H1 (cell line): ENCODE results near the gene TBCEL. TPM values are rescaled to one million over a fixed set of nuclear protein-coding genes. Genes with fewer than 3 reads are reported as not detected.

Experiments
- CTCF ChIA-PET: fragments of 300-600 bp; sonication (Branson Sonifier 250); formaldehyde crosslinking; loops from one replicate; lab custom pipeline; 2021; ENCODE audit not compliant: partially characterized antibody; lab: Charles Lee
- POLR2A ChIA-PET: fragments of 300-600 bp; sonication (Branson Sonifier 250); formaldehyde crosslinking; loops from one replicate; lab custom pipeline; 2021; ENCODE audit warnings: inconsistent platforms; ENCODE audit not compliant: partially characterized antibody; lab: Charles Lee
- DNase-seq, 2 experiments: peaks; one replicate each; pipeline versions ENCODE4 v3.0.0 to v3.0.0-alpha.2; 2010 to 2022; ENCODE audit warnings: low spot score in 2 of 2, low read depth in 1 of 2, mixed read lengths in 1 of 2
- FAIRE-seq: peaks from 2 replicates; lab custom pipeline; 2011; peaks lifted over from hg19 to GRCh38; lab: Jason Lieb, UNC
- H2AFZ ChIP-seq: 2 replicates; pipeline ENCODE4 v1.8.1; 2012; ENCODE audit warnings: low read length, inconsistent platforms
- H2AK5ac ChIP-seq: 2 replicates; pipeline ENCODE4 v1.6.1; 2013; ENCODE audit warnings: low read depth, low read length
- H2BK120ac ChIP-seq: replicated peaks from 2 replicates; pipeline ENCODE3; 2013; ENCODE audit warnings: low read depth, low read length, inconsistent platforms
- H2BK12ac ChIP-seq: 2 replicates; pipeline ENCODE4 v1.6.1; 2013; ENCODE audit warnings: low read depth, low read length
- H2BK15ac ChIP-seq: 2 replicates; pipeline ENCODE4 v1.6.1; 2013; ENCODE audit warnings: low read length
- H2BK20ac ChIP-seq: 2 replicates; pipeline ENCODE4 v1.6.1; 2013; ENCODE audit warnings: low read length
- H2BK5ac ChIP-seq: 2 replicates; pipeline ENCODE4 v1.6.1; 2013; ENCODE audit warnings: low read depth, low read length
- H3K14ac ChIP-seq: 2 replicates; pipeline ENCODE4 v1.6.1; 2013; ENCODE audit warnings: inconsistent platforms; ENCODE audit not compliant: insufficient read length
- H3K18ac ChIP-seq: 2 replicates; pipeline ENCODE4 v1.6.1; 2013; ENCODE audit warnings: low read length; ENCODE audit errors: extremely low read depth
- H3K23ac ChIP-seq: 2 replicates; pipeline ENCODE4 v1.6.1; 2013; ENCODE audit warnings: inconsistent platforms; ENCODE audit not compliant: insufficient read length
- H3K23me2 ChIP-seq: 2 replicates; pipeline ENCODE4 v1.6.1; 2013; ENCODE audit warnings: low read depth, low read length
- H3K27ac ChIP-seq: 2 replicates; pipeline ENCODE4 v1.6.1; 2011; ENCODE audit warnings: low read depth, low read length, inconsistent platforms
- H3K27me3 ChIP-seq, 4 experiments: replicated peaks in 1 of 4; 1 replicate in 1 of 4; 2 replicates in 3 of 4; pipeline versions ENCODE4 v1.6.1 to v1.8.1; 2011 to 2013; ENCODE audit warnings: low read length in 3 of 4, mild to moderate bottlenecking in 3 of 4, inconsistent platforms in 2 of 4, mixed read lengths in 2 of 4, moderate library complexity in 1 of 4; ENCODE audit not compliant: control insufficient read depth in 3 of 4, insufficient read depth in 3 of 4; ENCODE audit errors: extremely low read depth in 1 of 4
- H3K36me3 ChIP-seq, 4 experiments: 2 replicates each; pipeline versions ENCODE4 v1.6.1 to v1.8.1; 2011 to 2013; ENCODE audit warnings: mild to moderate bottlenecking in 4 of 4, low read length in 3 of 4, moderate library complexity in 2 of 4, control low read depth in 1 of 4, inconsistent platforms in 1 of 4; ENCODE audit not compliant: insufficient read depth in 4 of 4, control insufficient read depth in 2 of 4
- H3K4ac ChIP-seq: replicated peaks from 2 replicates; pipeline ENCODE3; 2013; ENCODE audit warnings: low read length, low read depth, mixed read lengths, inconsistent platforms; ENCODE audit not compliant: insufficient read length
- H3K4me1 ChIP-seq, 4 experiments: replicated peaks in 1 of 4; 1 replicate in 1 of 4; 2 replicates in 3 of 4; pipeline versions ENCODE4 v1.6.1 to v1.8.1; 2011 to 2013; ENCODE audit warnings: low read length in 3 of 4, inconsistent platforms in 2 of 4, mixed read lengths in 1 of 4; ENCODE audit not compliant: insufficient read depth in 4 of 4, control insufficient read depth in 3 of 4
- H3K4me2 ChIP-seq, 2 experiments: 2 replicates each; pipeline versions ENCODE4 v1.6.1 to v1.8.1; 2011 to 2013; ENCODE audit warnings: low read depth in 2 of 2, low read length in 2 of 2, control low read depth in 1 of 2, inconsistent platforms in 1 of 2, mild to moderate bottlenecking in 1 of 2; ENCODE audit not compliant: insufficient read depth in 1 of 2
- H3K4me3 ChIP-seq, 4 experiments: fragments of 200-600, 300-600 bp in 1 of 4; sonication (generic), shearing (Covaris generic), sonication (Bioruptor Twin) in 1 of 4; 2 replicates each; pipeline versions ENCODE4 v1.5.1 to v1.8.1; 2011 to 2016; ENCODE audit warnings: low read length in 4 of 4, low read depth in 3 of 4, control low read depth in 2 of 4, inconsistent platforms in 2 of 4, mild to moderate bottlenecking in 2 of 4, mixed read lengths in 1 of 4, moderate library complexity in 1 of 4; ENCODE audit not compliant: insufficient read depth in 2 of 4; ENCODE audit errors: extremely low read depth in 1 of 4
- H3K56ac ChIP-seq: replicated peaks from 2 replicates; pipeline ENCODE3; 2013; ENCODE audit warnings: low read depth, mild to moderate bottlenecking, mixed read lengths, low read length, inconsistent platforms; ENCODE audit not compliant: insufficient read length
- H3K79me1 ChIP-seq: 2 replicates; pipeline ENCODE4 v1.6.1; 2013; ENCODE audit warnings: low read depth, low read length, control low read depth
- H3K79me2 ChIP-seq, 2 experiments: 2 replicates each; pipeline versions ENCODE4 v1.6.1 to v1.8.1; 2012 to 2013; ENCODE audit warnings: low read length in 2 of 2, mild to moderate bottlenecking in 2 of 2, inconsistent platforms in 1 of 2; ENCODE audit not compliant: insufficient read depth in 2 of 2, control insufficient read depth in 1 of 2
- H3K9ac ChIP-seq, 4 experiments: replicated peaks in 1 of 4; 1 replicate in 1 of 4; 2 replicates in 3 of 4; pipeline versions ENCODE4 v1.6.1 to v1.8.1; 2011 to 2013; ENCODE audit warnings: low read depth in 3 of 4, low read length in 3 of 4, control low read depth in 2 of 4, mild to moderate bottlenecking in 2 of 4, moderate library complexity in 2 of 4, inconsistent platforms in 1 of 4; ENCODE audit errors: extremely low read depth in 1 of 4
- H3K9me3 ChIP-seq, 2 experiments: 2 replicates each; pipeline versions ENCODE4 v1.6.1 to v1.8.1; 2012 to 2013; ENCODE audit warnings: mild to moderate bottlenecking in 2 of 2, moderate library complexity in 2 of 2, control low read depth in 1 of 2, inconsistent platforms in 1 of 2, low read depth in 1 of 2, low read length in 1 of 2, mixed read lengths in 1 of 2; ENCODE audit not compliant: insufficient read depth in 2 of 2
- H4K20me1 ChIP-seq, 2 experiments: replicated peaks in 1 of 2; 2 replicates each; pipeline versions ENCODE3 to v1.8.1; 2011 to 2013; ENCODE audit warnings: inconsistent platforms in 2 of 2, low read length in 2 of 2, mild to moderate bottlenecking in 1 of 2; ENCODE audit not compliant: insufficient read depth in 2 of 2, control insufficient read depth in 1 of 2
- H4K5ac ChIP-seq: 2 replicates; pipeline ENCODE4 v1.6.1; 2013; ENCODE audit warnings: low read length, low read depth, mixed read lengths, inconsistent platforms; ENCODE audit not compliant: insufficient read length
- H4K8ac ChIP-seq: 2 replicates; pipeline ENCODE4 v1.8.0; 2013; ENCODE audit warnings: mild to moderate bottlenecking, moderate library complexity, low read length, inconsistent platforms; ENCODE audit not compliant: insufficient read depth; ENCODE audit errors: extremely low read depth
- H4K91ac ChIP-seq: replicated peaks from 2 replicates; pipeline ENCODE3; 2013; ENCODE audit warnings: low read length, mixed read lengths, inconsistent platforms; ENCODE audit not compliant: insufficient read length
- ZNF274 ChIP-seq: IDR thresholded peaks from 2 replicates; pipeline ENCODE4 v1.7.0; 2012; ENCODE audit warnings: low read length, borderline replicate concordance; ENCODE audit errors: extremely low read depth
- WGBS, 2 experiments: shearing (Covaris generic) in 1 of 2; methylation state at CpG; one replicate each; pipeline versions ENCODE4 v1.1.6 to v1.1.7; 2013 to 2015; ENCODE audit warnings: low lambda C conversion rate in 2 of 2, mixed read lengths in 2 of 2, inconsistent platforms in 1 of 2, low coverage in 1 of 2, missing lambda C conversion rate in 1 of 2; ENCODE audit not compliant: insufficient replicate concordance in 2 of 2, insufficient coverage in 1 of 2, insufficient read length in 1 of 2; ENCODE audit errors: extremely low coverage in 1 of 2, missing lambda C conversion rate in 1 of 2; 5-methylcytosine and 5-hydroxymethylcytosine counted together
- polyA plus RNA-seq, 7 experiments: library from polyadenylated mRNA; depleted of rRNA in 3 of 7; stranded (reverse) in 5 of 7; unstranded in 2 of 7; fragments of >200 nt in 5 of 7; fragments of 200-250 nt in 2 of 7; gene quantifications; 1 replicate in 5 of 7; 2 replicates in 1 of 7; 4 replicates in 1 of 7; pipeline versions ENCODE4 v1.2.1 to v1.2.3, GENCODE V29; 2011 to 2013; ENCODE audit warnings: missing spikeins in 2 of 7, mixed read lengths in 2 of 7
- total RNA-seq: library from RNA; stranded (reverse); fragmentation: NEBNext Ultra II Directional; extraction: Animal tissue kit (Norgen Biotek cat#: 25700); gene quantifications from 2 replicates; pipeline ENCODE4 v1.2.1, GENCODE V29; 2021

TBCEL gene
- total and polyA plus RNA-seq, 2 of the 8 experiments (the other 6 are each of a cell fraction or from before 2014, with no cell fraction given): 3.9 to 16.0 TPM

- Histone ChIP-seq H2BK15ac (no peak overlapping the region), H3K36me3 (peaks cover 0 to 6% (median 1%) of the 10 kb centered on the region in 4 experiments; a peak in 4 of 8 replicates), H2BK20ac (no peak overlapping the region), H3K79me1 (no peaks in the 10 kb centered on the region), H3K4me3 (no peak overlapping the region), H3K4ac (no peak overlapping the region), H4K91ac (no peak overlapping the region), H4K20me1 (no peaks in the 10 kb centered on the region), H3K27me3 (no peaks in the 10 kb centered on the region), H3K27ac (no peak overlapping the region), H3K4me1 (peaks cover 0 to 4% (median 3%) of the 10 kb centered on the region in 4 experiments; a peak in 3 of 7 replicates), H3K18ac (no peak overlapping the region), H2BK120ac (no peak overlapping the region), H3K23me2 (no peaks in the 10 kb centered on the region), H3K9me3 (no peaks in the 10 kb centered on the region), H3K79me2 (no peaks in the 10 kb centered on the region), H3K4me2 (no peak overlapping the region), H4K8ac (no peak overlapping the region), H3K9ac (no peak overlapping the region), H2BK12ac (no peak overlapping the region), H3K56ac (no peak overlapping the region), H3K14ac (no peak overlapping the region), H2AFZ (no peak overlapping the region), H2BK5ac (no peak overlapping the region), H4K5ac (no peak overlapping the region), H2AK5ac (no peak overlapping the region), H3K23ac (no peak overlapping the region)
- FAIRE-seq (no peak), DNase-seq (no peak)
- CTCF ChIA-PET: interaction anchor here (0.7 to 1.5 kb wide), 4 partner anchors 21 to 766 kb away, joined by 3 to 8 read pairs (median 4); no protein-coding TSS in a partner anchor
- POLR2A ChIA-PET: no interaction called here
- WGBS, 2 experiments: 99% methylated on average over 5 of the region's 6 CpGs; no CpG with 5 or more reads in 1 of the 2 experiments
- no peak for TF ChIP-seq ZNF274
Measured at GRCh38 chr11:121068787-121069186, 44.9 kb downstream of the TBCEL start.
